HuH-7 (cell line): Measurements from ENCODE around the gene XAB2.

Experiments used
- DNase-seq: peaks from one replicate; pipeline ENCODE4 v3.0.0; 2011; ENCODE audit warnings: low spot score

XAB2 gene

GRCh38 chr19:7632340-7633203, 3.2 kb upstream of the XAB2 start:
- DNase-seq, result no peak

GRCh38 chr19:7631577-7631976, 2.2 kb upstream of the XAB2 start:
- no peak for DNase-seq

GRCh38 chr19:7628589-7629311, 595 bp downstream of the XAB2 start:
- no peak for DNase-seq

DNA sequence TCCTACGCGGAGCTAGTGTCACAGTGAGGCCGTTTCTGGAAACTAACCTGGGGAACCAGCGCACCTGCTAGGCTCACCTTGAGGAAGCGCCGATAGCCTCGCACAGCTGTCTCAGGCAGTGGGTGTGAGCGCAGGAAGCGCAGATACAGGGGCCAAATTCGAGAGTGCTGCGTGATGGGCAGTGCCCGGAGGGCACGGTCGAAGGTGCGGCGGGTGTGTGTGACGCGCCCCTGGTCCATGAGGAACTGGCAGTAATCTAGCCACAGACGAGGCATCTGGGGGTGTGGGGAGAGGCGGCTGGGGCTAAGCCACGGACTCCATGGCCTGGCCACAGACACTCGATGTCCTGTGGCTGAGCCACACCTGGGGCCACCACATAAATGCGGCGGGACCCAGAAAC, 2.2 kb downstream of the XAB2 start:
- no peak for DNase-seq

DNA sequence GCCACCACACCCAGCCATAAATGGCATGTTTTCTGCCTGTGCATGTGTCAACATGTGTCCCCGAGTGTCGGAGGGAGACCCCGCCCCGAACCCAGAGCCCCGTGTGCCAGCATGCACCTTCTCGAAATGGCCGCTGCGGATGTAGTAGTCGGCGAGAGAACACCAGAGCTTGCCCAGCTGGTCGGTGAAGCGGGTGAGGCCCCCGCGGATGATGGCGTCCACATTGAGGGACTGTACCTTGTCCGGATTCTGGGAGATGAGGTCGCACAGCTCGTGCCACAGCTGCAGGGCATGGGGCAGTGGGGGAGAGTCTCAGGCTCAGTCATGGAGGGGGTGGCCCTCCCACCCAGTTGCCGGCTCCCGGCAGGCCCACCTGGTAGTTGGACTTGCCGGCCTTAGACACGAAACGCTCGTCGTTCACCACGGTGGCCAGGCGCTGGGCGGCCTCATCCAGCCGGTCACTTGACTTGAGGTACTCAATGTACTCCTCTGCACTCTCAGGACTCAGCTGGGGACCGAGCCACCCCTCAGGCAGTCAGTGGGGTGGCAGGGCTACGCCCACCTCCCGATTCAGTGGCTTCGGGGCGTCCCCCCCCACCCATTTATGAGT, 3.5 kb downstream of the XAB2 start:
- DNase-seq, result no peak

GRCh38 chr19:7624810-7625209, 4.5 kb downstream of the XAB2 start:
- no peak for DNase-seq

DNA sequence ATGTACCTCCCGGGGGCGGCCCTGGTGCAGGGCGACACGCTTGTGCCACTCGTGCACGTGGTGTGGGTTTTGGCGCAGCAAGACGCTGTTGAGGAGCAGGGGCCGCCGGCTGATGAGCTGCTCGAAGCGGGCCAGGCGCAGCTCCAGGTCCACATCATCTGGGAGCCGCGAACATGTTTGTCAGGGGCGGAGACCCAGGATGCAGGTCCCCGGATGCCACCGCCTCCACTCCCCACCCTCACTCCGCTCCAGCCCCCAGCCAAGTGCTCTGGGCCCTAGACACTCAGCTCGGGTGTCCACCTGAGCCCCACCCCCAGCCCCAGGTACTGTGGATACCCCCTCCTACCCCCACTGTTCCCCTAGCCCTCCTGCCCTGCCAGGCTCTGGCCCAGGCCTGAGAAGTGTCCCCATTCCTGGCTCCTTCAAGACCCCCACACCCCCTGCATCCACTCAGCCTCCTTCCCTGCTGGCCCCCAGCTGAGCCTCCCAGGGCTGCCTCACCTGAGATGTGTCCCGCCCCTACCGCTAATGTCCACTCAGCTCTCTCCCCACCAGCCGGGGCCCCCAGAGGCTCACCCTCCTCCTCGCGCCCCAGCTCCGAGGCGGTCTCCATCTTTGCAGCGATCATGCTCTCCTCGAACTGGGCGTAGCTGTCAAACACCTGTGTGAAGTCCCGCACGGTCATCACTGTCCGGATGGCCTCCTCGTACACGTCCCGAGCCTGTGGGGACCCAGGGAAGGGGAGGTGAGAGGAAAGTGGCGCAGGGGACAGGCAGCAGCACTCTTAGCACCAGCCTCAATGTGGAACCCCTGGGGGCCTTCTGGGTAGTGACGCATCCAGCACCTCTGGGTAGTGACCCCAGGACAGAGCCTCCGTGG, 5.4 kb downstream of the XAB2 start:
- DNase-seq, result no peak

GRCh38 chr19:7622933-7623685, 6.2 kb downstream of the XAB2 start:
- DNase-seq, result no peak

DNA sequence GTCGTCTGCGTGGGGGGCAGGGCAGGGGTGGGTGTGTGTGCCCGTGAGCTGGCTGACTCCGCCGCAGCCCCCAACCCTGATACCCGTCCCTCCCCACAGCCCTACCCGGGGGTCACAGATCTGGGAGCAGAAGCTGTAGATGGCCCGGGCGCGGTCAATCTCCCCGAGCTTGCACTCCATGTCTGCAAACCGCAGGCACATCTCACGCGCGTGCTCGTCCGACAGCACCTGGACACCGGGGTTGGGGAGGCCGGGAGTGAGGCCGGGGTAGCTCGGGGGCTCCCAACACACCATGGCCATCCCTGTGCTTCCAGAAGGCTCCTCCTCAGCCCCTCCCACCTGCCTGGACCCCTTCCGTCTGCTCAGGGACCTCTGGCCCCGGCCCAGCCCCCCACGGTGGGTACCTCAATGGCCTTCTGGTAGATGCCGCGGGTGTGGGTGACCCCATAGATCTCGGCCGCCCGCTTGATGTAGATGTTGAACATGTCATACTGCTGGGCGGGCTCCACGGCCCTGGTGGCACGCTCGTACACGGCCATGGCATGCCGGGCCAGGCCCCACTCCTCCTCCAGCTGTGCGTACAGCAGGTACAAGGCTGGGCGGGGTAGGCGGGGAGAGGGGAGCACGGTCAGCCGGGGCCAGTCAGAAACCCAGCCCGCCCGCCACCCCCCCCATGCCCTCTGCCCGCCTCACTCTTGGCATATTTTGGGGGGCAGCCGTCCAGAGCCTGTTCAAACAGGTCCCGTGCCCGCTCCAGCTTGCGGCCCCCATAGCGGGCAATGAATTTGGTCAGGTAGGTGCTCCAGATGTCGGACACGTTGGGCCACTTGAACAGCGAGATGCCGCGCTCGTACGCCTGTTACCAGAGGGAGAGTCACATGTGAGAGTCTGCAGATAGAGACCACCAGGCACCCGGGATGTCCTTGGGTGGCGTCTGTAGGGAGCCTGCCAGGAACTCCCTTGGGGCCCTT, 8.6 kb downstream of the XAB2 start:
- DNase-seq, result no peak

GRCh38 chr19:7619671-7620441, 9.5 kb downstream of the XAB2 start:
- no peak for DNase-seq

DNA sequence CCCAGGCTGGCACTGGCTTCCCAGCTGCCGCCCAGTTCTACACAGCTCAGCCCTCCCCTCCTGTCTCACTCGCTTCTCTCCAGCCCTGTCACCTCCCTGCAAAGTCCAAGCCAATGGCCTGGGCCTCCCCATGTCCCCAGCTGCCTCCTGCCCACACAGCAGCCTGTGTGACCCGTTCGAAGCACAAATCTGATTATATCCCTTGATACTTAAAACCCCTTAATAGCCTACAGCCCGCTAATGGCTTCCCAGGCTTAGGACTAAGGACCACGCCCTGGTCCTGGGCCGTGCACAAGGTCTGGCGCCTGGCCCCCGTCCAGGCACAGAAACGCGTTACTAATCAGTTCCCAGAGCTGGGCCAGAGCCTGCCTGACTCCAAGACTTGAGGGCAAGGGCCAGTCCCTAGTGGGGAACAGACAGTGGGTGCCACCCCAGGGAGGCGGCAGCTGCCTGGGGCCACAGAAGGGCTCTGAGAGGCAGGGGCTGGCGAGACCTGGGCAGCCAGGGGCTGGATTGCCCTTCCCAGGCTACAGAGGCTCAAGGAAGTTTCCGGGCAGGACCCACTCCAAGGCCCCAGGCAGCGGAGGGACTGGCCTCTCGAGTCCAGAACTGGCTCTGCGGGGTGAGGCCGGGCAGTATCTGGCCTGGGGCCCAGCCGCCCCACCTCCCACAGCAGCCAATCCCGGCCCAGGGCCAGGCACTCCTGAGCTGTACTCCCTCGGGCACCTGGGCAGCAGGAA, 10.4 kb downstream of the XAB2 start:
- DNase-seq, result no peak

- no peak for DNase-seq
Observed at GRCh38 chr19:7618348-7618747, 11.0 kb downstream of the XAB2 start.

- DNase-seq, result no peak
Observed at GRCh38 chr19:7617735-7618134, 11.6 kb downstream of the XAB2 start.

DNA sequence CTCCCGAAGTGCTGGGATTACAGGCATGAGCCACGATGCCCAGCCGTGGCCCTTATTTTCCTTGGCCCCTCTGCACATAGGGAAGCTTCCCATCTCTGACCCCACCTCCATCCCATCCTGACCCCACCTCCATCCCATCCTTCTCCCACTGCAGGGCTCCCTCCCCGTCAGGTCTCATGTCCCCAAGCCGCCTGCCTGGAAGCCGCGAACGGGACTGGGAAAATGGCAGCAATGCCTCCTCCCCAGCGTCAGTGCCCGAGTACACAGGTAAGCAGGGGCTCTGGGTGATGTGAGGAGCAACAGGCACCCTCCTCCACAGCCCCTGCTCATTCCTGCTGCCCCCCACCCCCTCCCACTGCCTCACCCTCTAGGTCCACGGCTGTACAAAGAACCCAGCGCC, 12.2 kb downstream of the XAB2 start:
- DNase-seq, result no peak

DNA sequence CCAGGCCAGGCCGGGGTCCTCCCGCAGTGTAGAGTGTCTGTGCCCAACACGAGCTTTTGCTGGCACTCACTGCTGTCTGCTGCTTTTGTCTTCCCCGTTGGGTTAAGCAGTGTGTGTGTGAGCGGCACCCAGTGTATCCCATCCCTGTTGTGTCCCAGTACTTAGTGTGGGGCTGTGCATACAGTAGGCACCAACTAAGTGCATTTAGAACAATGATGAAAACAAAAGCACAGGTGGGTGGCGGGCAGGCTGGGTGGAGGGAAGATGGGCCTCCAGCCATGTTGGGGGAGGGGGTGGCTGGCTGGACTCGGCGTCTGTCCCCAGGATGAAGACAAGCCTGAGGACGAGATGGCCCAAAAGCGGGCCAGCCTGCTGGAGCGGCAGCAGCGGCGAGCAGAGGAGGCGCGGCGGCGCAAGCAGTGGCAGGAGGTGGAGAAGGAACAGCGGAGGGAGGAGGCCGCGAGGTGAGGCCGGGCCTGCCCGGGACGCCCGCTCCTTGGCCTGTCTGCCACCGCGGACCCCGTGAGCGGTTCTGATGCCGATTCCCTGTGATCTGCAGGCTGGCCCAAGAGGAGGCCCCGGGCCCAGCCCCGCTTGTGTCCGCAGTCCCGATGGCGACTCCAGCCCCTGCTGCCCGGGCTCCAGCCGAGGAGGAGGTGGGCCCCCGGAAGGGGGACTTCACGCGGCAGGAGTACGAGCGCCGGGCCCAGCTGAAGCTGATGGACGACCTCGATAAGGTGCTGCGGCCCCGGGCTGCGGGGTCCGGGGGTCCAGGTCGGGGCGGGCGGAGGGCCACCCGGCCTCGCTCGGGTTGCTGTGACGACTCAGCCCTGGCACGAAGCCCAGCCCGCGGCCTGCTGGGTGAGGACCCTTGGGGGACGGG, 14.2 kb downstream of the XAB2 start:
- DNase-seq, result no peak

GRCh38 chr19:7612282-7613274, 16.8 kb downstream of the XAB2 start:
- DNase-seq, result no peak
